ENCODE measurements around the gene CDH20. TPM values are rescaled to one million over a fixed set of nuclear protein-coding genes. Genes with fewer than 3 reads are reported as not detected.

CDH20 gene
- total and polyA plus RNA-seq, 2 experiments from 2014 or later: not detected

GRCh38 chr18:61419763-61420162 lies 86.5 kb downstream of the CDH20 start:
- no peaks in the 10 kb centered on the region for H3K27me3 ChIP-seq
- no peaks in the 10 kb centered on the region for H3K4me1 ChIP-seq (ENCODE audit: low read depth)
- H3K27ac ChIP-seq: no peak overlapping the region
- H3K4me3 ChIP-seq: no peak overlapping the region
- no peak for TF ChIP-seq CTCF (IDR thresholded peaks at IDR 0.05; ENCODE audit: low read depth, low read length)
- H3K36me3 ChIP-seq: no peaks in the 10 kb centered on the region
- DNase-seq (ENCODE audit: low read depth in 1 of 2, low spot score in 1 of 2): no peak
- no peaks in the 10 kb centered on the region for H3K9me3 ChIP-seq (ENCODE audit: low read depth)

GRCh38 chr18:61420218-61420885 lies 87.1 kb downstream of the CDH20 start:
- TF ChIP-seq CTCF (IDR thresholded peaks at IDR 0.05; ENCODE audit: low read depth, low read length): no peak
- Histone ChIP-seq H3K36me3 (no peaks in the 10 kb centered on the region), H3K9me3 (ENCODE audit: low read depth) (no peaks in the 10 kb centered on the region), H3K27ac (no peak overlapping the region), H3K27me3 (no peaks in the 10 kb centered on the region), H3K4me1 (ENCODE audit: low read depth) (no peaks in the 10 kb centered on the region), H3K4me3 (no peak overlapping the region)
- DNase-seq (ENCODE audit: low read depth in 1 of 2, low spot score in 1 of 2): no peak

GRCh38 chr18:61426492-61427053 lies 93.3 kb downstream of the CDH20 start:
- Histone ChIP-seq H3K27ac (no peak overlapping the region), H3K27me3 (no peaks in the 10 kb centered on the region), H3K4me1 (ENCODE audit: low read depth) (peaks cover 8% of the 10 kb centered on the region), H3K36me3 (no peaks in the 10 kb centered on the region), H3K4me3 (no peak overlapping the region), H3K9me3 (ENCODE audit: low read depth) (no peaks in the 10 kb centered on the region)
- DNase-seq (ENCODE audit: low read depth in 1 of 2, low spot score in 1 of 2): no peak
- TF ChIP-seq CTCF (IDR thresholded peaks at IDR 0.05; ENCODE audit: low read depth, low read length): no peak

GRCh38 chr18:61428266-61428665 lies 95.0 kb downstream of the CDH20 start:
- Histone ChIP-seq H3K27me3 (no peaks in the 10 kb centered on the region), H3K4me3 (no peak overlapping the region), H3K9me3 (ENCODE audit: low read depth) (no peaks in the 10 kb centered on the region), H3K36me3 (no peaks in the 10 kb centered on the region), H3K4me1 (ENCODE audit: low read depth) (peaks cover 8% of the 10 kb centered on the region), H3K27ac (no peak overlapping the region)
- no peak for TF ChIP-seq CTCF (IDR thresholded peaks at IDR 0.05; ENCODE audit: low read depth, low read length)
- no peak for DNase-seq (ENCODE audit: low read depth in 1 of 2, low spot score in 1 of 2)

- Histone ChIP-seq H3K4me3 (no peak overlapping the region), H3K4me1 (ENCODE audit: low read depth) (peaks cover 4% of the 10 kb centered on the region), H3K36me3 (no peaks in the 10 kb centered on the region), H3K27me3 (no peaks in the 10 kb centered on the region), H3K9me3 (ENCODE audit: low read depth) (no peaks in the 10 kb centered on the region), H3K27ac (no peak overlapping the region)
- TF ChIP-seq CTCF (IDR thresholded peaks at IDR 0.05; ENCODE audit: low read depth, low read length): no peak
- no peak for DNase-seq (ENCODE audit: low read depth in 1 of 2, low spot score in 1 of 2)
These were observed 99.4 kb downstream of the CDH20 start for GRCh38 chr18:61432590-61432989.

All from cardiac muscle cell (in vitro differentiated cells and primary cell).